ENCODE results near the gene SGCE.

SGCE gene

DNA sequence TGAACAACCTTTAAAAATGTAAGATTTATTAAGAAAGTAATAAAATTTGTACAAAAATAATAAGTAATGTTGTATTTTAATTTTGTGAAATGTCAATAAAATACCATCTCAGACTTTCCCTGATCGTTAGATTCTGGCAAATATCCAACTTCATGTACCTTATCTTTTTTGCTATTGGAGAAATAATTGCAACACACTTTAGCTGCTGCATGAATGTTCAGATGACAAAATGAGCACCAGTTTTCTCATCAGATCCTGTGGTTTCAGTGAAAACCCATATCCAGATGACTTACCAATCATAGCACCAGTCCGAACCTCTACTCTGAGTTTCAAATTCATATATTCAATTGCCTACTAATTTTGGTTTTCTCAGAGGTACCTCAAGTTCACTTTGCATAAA is 76.5 kb downstream of the SGCE start:
- Mint-ChIP-seq H3K4me1 (peaks cover 7% of the 10 kb centered on the region), H3K36me3 (ENCODE audit: low read depth) (peaks cover 54% of the 10 kb centered on the region)
- ATAC-seq = no peak

DNA sequence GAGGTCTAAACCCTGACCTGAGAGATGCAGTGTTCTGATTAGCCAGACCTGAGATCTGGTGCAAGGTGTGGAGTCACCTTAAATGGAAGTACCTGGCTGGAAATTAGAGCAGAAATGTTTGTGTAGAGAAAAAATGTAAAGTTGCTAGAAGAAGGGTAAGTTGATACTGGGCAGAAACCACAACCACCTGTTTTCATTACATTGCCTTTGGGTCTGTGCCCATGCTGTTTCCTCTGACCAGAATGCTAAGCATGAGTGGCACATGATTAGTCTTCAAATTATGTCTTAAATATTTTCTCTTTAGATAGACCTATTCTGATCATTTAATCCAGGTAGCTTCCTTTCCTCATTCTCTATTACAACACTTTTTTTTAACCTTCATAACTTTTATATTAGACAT is 77.3 kb downstream of the SGCE start:
- no peak for ATAC-seq
- no peak for DNase-seq
- Mint-ChIP-seq H3K4me3 (no peak overlapping the region), H3K27ac (no peak overlapping the region), H3K27me3 (no peaks in the 10 kb centered on the region), H3K4me1 (peaks cover 7% of the 10 kb centered on the region), H3K36me3 (ENCODE audit: low read depth) (peaks cover 63% of the 10 kb centered on the region), H3K9me3 (peaks cover 29% of the 10 kb centered on the region)

More for the DNA sequence above, 76.5 kb downstream of the SGCE start:
- no peaks in the 10 kb centered on the region for H3K27me3 Mint-ChIP-seq
- H3K9me3 Mint-ChIP-seq = peaks cover 25% of the 10 kb centered on the region
- no peak overlapping the region for H3K27ac Mint-ChIP-seq
- no peak for DNase-seq
- no peak overlapping the region for H3K4me3 Mint-ChIP-seq

DNA sequence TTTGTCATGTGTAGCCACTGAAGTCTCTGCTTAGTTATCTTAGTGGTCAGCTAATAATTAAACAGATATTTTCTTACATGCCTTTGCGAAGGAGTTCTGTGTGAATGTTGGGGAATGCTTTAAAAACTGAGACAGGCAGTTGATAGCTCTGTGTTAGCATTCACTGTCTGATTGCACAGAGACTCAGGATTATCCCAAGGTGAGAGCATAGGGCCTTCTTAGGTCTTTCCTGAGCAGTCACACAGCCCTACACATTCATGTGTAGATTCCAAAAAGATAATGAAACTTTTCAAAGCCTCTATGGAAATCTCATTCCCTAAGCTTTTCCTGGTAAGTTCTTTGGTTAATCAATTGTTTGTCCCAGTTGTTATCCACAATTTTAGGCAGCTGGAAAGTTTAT is 78.6 kb downstream of the SGCE start:
- no peak for DNase-seq
- H3K9me3 Mint-ChIP-seq = peaks cover 29% of the 10 kb centered on the region
- H3K27me3 Mint-ChIP-seq = no peaks in the 10 kb centered on the region
- peaks cover 7% of the 10 kb centered on the region for H3K4me1 Mint-ChIP-seq
- no peak overlapping the region for H3K4me3 Mint-ChIP-seq
- peaks cover 70% of the 10 kb centered on the region for H3K36me3 Mint-ChIP-seq (ENCODE audit: low read depth)
- no peak for ATAC-seq
- no peak overlapping the region for H3K27ac Mint-ChIP-seq

DNA sequence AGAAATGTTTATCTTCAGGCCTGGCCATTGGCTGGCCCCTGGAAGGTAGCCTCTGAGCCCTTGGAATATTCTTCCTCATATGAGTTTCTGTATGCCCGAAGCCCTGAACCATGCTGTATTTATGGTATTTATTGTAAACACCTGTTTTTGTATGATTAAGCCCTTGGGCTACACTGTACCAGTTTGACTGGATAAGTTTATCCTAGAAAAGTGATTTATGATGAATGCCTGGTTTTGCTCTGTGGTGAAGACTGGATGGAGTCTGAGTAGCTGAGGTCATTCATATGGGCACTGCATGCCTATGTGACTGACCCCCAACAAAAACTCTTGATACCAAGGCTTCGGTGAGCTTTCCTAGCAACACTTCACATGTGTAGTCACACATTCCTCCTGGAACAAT is 79.6 kb downstream of the SGCE start:
- peaks cover 7% of the 10 kb centered on the region for H3K4me1 Mint-ChIP-seq
- no peak overlapping the region for H3K4me3 Mint-ChIP-seq
- DNase-seq (no peak), ATAC-seq (no peak)
- H3K9me3 Mint-ChIP-seq = peaks cover 26% of the 10 kb centered on the region
- H3K27me3 Mint-ChIP-seq = no peaks in the 10 kb centered on the region
- no peak overlapping the region for H3K27ac Mint-ChIP-seq
- H3K36me3 Mint-ChIP-seq (ENCODE audit: low read depth) = peaks cover 71% of the 10 kb centered on the region

DNA sequence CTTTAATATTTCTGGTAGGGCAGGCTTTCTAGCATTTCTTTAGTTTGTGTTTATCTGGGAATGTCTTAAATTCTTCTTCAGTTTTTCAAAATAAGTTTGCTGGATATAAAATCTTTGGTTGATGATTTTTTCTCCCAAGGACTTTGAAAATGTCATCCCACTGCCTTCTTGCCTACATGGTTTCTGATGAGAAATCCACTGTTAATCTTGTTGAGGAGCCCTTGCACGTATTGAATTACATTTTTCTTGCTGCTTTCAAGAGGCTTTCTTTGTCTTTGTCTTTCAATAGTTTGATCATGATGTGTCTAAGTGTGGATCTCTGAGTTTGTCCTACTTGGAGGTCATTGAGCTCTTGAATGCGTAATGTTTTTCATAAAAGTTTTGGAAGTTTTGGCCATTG is 80.3 kb downstream of the SGCE start:
- peaks cover 74% of the 10 kb centered on the region for H3K36me3 Mint-ChIP-seq (ENCODE audit: low read depth)

DNA sequence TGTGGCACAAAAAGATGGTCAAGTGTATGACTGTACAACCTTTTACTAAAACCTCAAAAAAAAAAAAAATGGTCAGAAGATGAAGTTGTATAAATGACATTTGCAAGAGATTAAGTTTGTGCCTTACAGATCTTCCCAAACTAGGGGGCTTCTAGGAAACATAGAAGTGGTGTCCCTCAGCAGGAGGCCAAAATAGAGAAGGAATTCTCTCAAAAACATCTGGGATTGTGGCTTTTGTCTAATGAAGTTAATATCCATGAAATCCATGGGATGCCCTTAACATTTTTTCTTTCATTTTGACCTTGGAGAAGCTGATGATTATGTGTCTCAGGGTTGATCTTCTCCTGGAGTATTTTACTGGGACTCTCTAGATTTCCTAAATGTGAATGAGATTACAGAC is 84.1 kb downstream of the SGCE start:
- ATAC-seq = no peak

More for the DNA sequence above, 80.3 kb downstream of the SGCE start:
- no peak for ATAC-seq
- DNase-seq = no peak
- Mint-ChIP-seq H3K4me3 (no peak overlapping the region), H3K4me1 (peaks cover 7% of the 10 kb centered on the region), H3K27me3 (no peaks in the 10 kb centered on the region), H3K9me3 (peaks cover 25% of the 10 kb centered on the region), H3K27ac (no peak overlapping the region)

DNA sequence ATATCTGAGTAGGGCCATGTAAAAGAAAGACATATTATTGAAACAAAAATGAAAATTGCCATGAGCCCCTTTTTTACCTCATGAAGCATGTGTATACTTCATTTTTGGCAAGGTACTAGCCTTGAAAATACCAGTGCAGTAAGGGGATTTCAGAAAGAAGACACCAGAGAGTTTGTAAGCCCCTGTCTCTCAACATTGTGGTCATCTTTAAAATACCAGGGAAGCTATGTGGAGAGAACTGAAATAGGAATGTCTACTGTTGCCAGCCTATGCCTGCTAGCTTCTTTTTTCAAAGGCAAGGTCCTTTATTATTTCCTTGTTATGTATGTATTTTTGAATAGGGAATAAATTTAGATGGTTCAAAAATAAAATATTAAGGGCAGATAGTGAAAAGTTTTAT is 88.5 kb downstream of the SGCE start:
- ATAC-seq (no peak), DNase-seq (no peak)
- Mint-ChIP-seq H3K27me3 (no peaks in the 10 kb centered on the region), H3K36me3 (ENCODE audit: low read depth) (peaks cover 22% of the 10 kb centered on the region), H3K27ac (no peak overlapping the region), H3K4me3 (no peak overlapping the region), H3K9me3 (peaks cover 4% of the 10 kb centered on the region), H3K4me1 (no peaks in the 10 kb centered on the region)

More for the DNA sequence above, 84.1 kb downstream of the SGCE start:
- Mint-ChIP-seq H3K4me1 (no peaks in the 10 kb centered on the region), H3K36me3 (ENCODE audit: low read depth) (peaks cover 58% of the 10 kb centered on the region), H3K4me3 (no peak overlapping the region), H3K27me3 (no peaks in the 10 kb centered on the region), H3K9me3 (peaks cover 25% of the 10 kb centered on the region), H3K27ac (no peak overlapping the region)
- no peak for DNase-seq

DNA sequence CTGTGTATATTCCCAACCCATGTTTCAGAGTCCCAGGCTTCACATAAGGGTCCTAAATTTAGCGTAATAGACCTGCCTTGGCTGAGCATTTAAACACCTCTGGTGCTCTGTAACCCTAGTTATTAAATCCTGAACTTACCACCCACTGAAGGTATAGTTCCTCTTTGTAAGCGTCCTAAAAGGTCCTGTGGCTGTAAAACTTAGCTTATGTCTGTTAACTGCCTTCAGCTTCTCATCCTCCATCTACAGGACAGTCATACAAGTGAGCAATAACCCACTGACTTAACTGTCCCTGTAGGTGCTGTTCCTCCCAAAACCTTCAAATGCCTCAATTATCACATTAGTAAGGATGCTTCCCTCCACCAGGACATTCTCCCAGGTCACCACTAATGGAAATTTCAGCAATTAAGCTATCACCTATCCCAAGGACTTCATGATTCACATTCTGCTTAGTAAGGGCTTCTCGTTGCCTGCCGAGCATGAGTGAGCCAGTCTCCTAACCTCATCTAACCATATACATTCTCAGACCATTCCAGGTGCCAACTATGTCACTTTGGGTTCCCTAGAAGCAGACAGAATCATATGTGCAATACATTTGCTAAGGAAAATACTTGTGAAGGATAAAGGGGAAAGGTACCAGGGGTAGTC is 90.6 kb downstream of the SGCE start:
- Mint-ChIP-seq H3K36me3 (ENCODE audit: low read depth) (peaks cover 10% of the 10 kb centered on the region), H3K4me3 (no peak overlapping the region), H3K9me3 (peaks cover 4% of the 10 kb centered on the region), H3K27me3 (no peaks in the 10 kb centered on the region), H3K27ac (no peak overlapping the region), H3K4me1 (no peaks in the 10 kb centered on the region)
- ATAC-seq (no peak), DNase-seq (no peak)

DNA sequence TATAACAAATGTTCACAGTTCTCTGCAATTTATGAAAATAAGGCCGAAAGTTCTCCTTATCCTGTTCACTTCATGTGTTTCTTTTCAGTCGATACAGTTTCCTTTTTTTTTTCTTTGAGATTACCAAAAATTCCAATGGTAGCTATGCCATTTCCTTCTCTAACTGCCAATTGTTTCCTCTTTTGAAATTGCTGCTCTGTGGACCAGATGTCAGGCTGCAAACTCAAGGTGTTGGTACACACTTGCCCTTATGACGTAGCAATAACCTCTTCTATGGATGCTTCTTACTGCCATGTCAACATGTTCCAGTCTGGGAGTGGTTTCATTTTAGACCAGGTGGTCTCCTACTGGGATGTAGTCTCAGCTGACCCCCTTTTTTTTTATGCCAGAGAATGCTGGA is 93.4 kb downstream of the SGCE start:
- DNase-seq = no peak
- no peaks in the 10 kb centered on the region for H3K4me1 Mint-ChIP-seq
- no peak for ATAC-seq
- no peaks in the 10 kb centered on the region for H3K27me3 Mint-ChIP-seq
- H3K9me3 Mint-ChIP-seq = no peaks in the 10 kb centered on the region
- peaks cover 15% of the 10 kb centered on the region for H3K36me3 Mint-ChIP-seq (ENCODE audit: low read depth)
- H3K4me3 Mint-ChIP-seq = no peak overlapping the region
- no peak overlapping the region for H3K27ac Mint-ChIP-seq

DNA sequence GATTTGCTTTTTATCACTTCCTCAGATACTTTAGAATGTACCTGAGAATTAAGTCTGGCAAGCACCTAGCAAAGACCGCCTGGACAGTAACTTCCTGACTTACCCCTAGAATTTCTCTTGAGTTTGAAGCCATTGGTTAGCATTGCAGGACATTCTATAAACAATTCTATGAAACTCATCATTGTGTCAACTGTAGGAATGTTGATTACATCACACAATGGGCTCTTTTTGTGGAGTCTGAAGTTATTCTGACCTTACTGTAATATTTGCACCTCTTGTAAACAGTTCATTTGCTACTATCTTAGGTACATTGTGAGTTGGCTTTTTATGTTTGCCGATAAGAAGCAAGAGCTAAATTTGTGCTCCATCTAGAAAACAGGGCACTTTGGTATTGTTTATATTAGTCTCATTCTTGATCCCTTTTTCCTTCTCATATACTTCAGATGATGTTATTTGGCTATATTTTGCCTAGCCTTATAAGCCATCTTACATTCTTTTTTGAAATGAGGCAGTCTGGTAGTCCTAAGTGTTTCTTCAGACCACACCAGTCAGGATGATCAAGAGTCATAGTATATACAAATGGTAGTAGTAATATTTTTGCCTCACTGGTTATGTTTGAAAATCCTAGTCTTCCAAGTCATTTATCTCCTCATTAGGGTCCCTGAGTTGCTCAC is 94.0 kb downstream of the SGCE start:
- DNase-seq = no peak
- H3K27ac Mint-ChIP-seq = no peak overlapping the region
- no peaks in the 10 kb centered on the region for H3K27me3 Mint-ChIP-seq
- H3K9me3 Mint-ChIP-seq = no peaks in the 10 kb centered on the region
- H3K36me3 Mint-ChIP-seq (ENCODE audit: low read depth) = peaks cover 19% of the 10 kb centered on the region
- no peak for ATAC-seq
- peaks cover 3% of the 10 kb centered on the region for H3K4me1 Mint-ChIP-seq
- H3K4me3 Mint-ChIP-seq = no peak overlapping the region

DNA sequence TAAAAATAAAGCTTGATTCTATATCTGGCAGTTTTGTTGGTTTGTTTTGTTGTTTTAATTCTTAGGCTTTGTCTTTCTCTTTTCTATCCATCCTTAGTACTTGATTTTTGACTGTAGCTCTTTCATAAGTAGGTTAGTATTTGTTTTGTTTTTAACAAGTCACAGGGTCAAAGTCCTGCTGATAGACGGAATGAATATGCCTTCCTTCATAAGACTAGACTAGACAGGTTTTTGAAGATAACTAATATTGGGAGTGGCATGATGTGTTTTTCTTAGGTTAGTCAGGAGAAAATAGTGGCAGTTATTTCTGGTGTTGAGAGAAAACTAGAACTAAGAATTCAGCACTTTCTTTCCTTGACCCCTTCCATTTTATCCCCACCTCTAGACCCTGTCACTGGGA is 96.0 kb downstream of the SGCE start:
- Mint-ChIP-seq H3K4me1 (peaks cover 3% of the 10 kb centered on the region), H3K36me3 (ENCODE audit: low read depth) (peaks cover 33% of the 10 kb centered on the region), H3K4me3 (no peak overlapping the region), H3K27me3 (no peaks in the 10 kb centered on the region), H3K27ac (no peak overlapping the region), H3K9me3 (no peaks in the 10 kb centered on the region)
- ATAC-seq = no peak
- DNase-seq = no peak

DNA sequence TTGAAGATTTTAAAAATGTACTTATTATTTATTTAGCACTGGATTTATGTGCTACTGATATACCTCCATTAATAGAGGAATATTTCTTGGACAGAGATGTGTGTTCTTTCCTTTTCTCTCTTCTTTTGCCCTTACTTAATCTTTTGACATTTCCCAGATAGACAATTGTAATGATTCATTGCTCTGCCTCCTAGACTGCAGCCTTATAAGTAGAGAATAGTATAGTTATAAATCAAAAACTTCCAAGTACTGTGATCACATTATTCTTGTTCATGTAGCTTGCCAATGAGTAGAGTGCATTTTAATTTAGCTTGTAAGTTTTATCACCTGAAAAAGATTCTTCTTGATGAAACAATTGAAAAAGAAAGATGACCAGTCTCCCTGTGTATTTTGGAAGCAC is 98.7 kb downstream of the SGCE start:
- no peaks in the 10 kb centered on the region for H3K9me3 Mint-ChIP-seq
- no peaks in the 10 kb centered on the region for H3K27me3 Mint-ChIP-seq
- ATAC-seq = no peak
- peaks cover 3% of the 10 kb centered on the region for H3K4me1 Mint-ChIP-seq
- no peak for DNase-seq
- H3K36me3 Mint-ChIP-seq (ENCODE audit: low read depth) = peaks cover 39% of the 10 kb centered on the region
- no peak overlapping the region for H3K4me3 Mint-ChIP-seq
- no peak overlapping the region for H3K27ac Mint-ChIP-seq

DNA sequence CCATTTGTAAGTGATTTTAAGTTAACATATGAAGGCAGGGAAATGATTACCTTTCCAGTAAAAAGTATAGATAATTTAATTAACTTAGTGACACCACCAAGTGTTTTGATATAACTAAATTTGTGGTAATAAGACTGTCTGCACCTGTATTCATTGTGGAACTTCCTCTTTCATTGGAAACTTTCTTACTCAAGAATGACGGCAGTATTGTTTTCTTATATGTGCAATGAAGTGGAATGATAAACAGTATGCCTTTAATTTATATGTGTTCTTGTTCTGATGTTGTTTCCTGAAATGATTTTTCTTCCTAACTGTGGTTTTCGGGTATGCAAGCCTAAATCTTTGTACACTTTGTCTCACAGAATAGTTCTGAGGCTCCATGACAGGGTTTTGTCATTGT is 99.9 kb downstream of the SGCE start:
- peaks cover 37% of the 10 kb centered on the region for H3K36me3 Mint-ChIP-seq (ENCODE audit: low read depth)
- no peaks in the 10 kb centered on the region for H3K27me3 Mint-ChIP-seq
- peaks cover 3% of the 10 kb centered on the region for H3K4me1 Mint-ChIP-seq
- no peaks in the 10 kb centered on the region for H3K9me3 Mint-ChIP-seq
- no peak overlapping the region for H3K27ac Mint-ChIP-seq
- DNase-seq (no peak), ATAC-seq (no peak)
- no peak overlapping the region for H3K4me3 Mint-ChIP-seq

DNA sequence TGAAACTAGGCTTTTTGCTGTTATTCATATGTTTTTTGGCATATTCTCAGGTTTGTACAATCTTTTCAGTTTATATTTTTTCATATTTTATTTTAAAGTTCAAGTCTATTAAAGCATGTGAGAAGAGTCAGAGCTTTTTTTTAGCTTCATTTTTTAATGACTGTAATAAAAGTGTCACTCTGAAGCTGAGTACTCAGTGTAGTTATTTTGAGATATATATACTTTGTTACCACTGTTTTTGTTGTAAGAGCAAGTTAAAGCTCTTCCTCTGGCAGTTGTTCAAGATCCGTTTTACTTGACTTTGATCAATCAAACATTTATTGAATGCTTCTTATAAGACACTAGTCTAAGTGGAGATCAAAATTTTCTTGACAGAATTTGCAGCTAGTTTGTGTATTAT is 108.8 kb downstream of the SGCE start:
- H3K4me3 Mint-ChIP-seq = no peak overlapping the region
- no peak overlapping the region for H3K27ac Mint-ChIP-seq
- H3K4me1 Mint-ChIP-seq = no peaks in the 10 kb centered on the region
- H3K9me3 Mint-ChIP-seq = no peaks in the 10 kb centered on the region
- DNase-seq (no peak), ATAC-seq (no peak)
- peaks cover 15% of the 10 kb centered on the region for H3K36me3 Mint-ChIP-seq (ENCODE audit: low read depth)
- no peaks in the 10 kb centered on the region for H3K27me3 Mint-ChIP-seq

DNA sequence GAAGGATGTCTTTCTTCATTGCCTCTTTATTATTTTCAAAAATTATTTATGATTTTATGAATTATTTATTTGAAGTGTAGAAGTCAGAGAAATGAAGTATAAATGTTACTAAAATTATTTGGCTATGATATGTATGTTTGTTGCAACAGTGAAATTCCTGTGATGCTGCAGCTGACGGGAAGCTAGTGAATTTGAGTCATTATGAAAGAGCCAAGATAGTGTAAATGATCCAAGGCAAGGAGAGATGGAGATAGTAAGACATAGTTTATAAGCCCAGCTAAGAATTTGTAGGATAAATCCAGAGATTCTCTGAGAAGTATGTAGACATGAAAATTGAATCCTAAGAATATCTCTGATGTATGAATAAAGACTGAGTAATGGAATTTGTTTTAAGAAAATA is 115.5 kb downstream of the SGCE start:
- Mint-ChIP-seq H3K4me1 (no peaks in the 10 kb centered on the region), H3K9me3 (no peaks in the 10 kb centered on the region), H3K27me3 (no peaks in the 10 kb centered on the region), H3K4me3 (no peak overlapping the region), H3K27ac (no peak overlapping the region), H3K36me3 (ENCODE audit: low read depth) (peaks cover 20% of the 10 kb centered on the region)
- no peak for ATAC-seq
- DNase-seq = no peak

Measured in activated naive CD8-positive, alpha-beta T cell treated with anti-CD3 and anti-CD28 coated beads, Interleukin-2, amount 50 U/mL, for 24 hours (primary cell).